CD4-positive, alpha-beta T cell treated with Interleukin-4 for 4 hours (primary cell): Measurements from ENCODE around the gene B4GALNT2.
"Not testable (repeated sequence)": the region's sequence is repeated elsewhere in the genome, so short reads cannot be mapped to it uniquely, and the experiment has no call there.

ENCODE experiments used
- DNase-seq: peaks from one replicate; pipeline ENCODE4 v3.0.0-alpha.2; 2020

The B4GALNT2 gene

DNA sequence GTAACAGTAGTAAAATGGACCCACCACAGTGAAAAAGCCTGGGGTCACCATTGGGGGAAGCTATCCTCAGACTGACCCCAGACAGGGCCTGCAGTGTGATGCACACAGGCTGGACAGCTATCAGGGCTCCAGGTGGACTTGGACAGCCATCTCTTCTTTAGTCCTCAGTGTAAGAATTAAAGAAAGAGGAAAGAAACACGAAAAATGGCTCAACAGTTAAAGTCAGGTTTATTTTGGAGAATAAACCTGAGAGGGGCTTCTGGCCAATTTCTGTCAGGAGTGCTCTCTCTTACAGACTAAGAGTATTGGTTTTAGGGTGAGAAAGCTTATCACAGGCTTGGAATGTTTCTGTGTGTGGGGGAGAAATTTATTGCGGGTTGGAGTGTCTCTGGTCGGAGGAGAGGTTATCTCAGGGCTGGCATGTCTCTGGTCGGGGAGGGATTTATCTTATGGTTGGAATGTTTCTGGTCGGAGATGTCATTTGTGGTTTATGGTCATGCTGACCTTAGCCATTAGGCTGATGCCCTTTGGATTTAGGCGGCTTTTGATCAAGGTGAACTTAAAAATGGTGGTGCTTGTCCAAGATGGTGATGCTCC, 10.8 kb upstream of the B4GALNT2 start:
- DNase-seq, result no peak

DNA sequence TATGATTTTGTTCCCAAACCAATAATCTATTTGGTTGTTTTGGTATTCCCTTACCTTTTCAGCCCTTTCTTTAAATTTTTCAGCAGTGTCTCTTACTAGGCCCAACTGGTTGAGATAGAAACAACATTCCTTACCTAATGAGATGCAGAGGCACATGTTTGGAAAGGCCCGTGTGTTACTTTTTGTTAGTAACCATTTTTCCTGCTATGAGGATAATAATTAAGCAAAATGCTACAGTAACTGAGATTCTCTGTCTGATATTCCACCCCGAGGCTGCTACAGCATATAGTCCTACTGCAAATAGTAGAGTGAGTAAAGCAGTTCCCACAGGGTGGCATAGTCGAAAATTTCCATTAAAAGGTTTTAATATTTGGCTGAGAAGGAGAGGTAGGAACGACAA, 10.0 kb upstream of the B4GALNT2 start:
- DNase-seq, result no peak

DNA sequence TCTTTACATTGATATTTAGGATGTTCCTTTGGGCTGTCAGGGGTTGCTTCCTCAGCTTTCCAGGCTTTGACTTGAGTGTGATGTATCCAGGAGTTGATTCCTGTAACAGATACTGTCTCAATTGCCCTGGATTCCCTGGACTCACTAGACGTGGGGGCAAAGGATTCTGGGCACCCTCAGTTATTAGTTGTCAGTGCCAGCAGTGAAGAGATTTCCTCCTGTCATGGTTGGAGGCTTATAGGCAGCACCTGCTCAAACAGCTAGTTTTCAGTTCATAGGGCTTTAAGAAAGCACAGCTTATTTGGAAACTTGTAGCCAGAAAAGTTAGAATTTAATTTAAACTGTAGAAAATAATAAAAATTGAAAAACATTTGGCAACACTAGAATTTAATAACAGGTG, 9.5 kb upstream of the B4GALNT2 start:
- DNase-seq, result no peak

DNA sequence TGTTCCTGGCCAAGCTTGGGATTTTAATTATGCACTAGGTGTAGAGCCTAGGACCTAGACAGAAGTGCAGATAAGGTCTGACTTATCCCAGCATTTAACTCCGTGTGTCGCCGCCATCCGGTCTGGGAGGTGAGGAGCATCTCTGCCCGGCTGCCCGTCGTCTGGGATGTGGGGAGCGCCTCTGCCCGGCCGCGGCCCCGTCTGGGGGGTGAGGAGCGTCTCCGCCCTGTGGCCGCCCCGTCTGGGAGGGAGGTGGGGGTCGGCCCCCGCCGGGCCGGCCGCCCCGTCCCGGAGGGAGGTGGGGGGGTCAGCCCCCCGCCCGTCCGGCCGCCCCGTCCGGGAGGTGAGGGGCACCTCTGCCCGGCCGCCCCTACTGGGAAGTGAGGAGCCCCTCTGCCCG, 7.1 kb upstream of the B4GALNT2 start:
- no peak for DNase-seq

DNA sequence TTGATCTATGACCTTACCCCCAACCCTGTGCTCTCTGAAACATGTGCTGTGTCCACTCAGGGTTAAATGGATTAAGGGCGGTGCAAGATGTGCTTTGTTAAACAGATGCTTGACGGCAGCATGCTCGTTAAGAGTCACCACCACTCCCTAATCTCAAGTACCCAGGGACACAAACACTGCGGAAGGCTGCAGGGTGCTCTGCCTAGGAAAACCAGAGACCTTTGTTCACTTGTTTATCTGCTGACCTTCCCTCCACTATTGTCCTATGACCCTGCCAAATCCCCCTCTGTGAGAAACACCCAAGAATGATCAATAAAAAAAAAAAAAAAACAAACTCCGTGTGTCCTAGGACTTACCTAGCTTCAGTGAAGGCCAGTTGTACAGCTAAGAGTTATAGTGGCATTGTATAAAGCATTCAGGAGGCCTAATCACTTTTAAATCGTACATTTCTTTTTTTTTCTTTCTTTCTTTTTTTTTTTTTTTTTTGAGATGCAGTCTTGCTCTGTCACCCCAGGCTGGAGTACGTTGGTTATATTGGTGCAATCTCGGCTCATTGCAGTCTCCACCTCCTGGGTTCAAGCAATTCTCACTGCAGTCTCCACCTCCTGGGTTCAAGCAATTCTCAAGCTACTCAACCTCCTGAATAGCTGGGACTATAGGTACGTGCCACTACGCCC, 6.2 kb upstream of the B4GALNT2 start:
- not testable (repeated sequence) for DNase-seq

DNA sequence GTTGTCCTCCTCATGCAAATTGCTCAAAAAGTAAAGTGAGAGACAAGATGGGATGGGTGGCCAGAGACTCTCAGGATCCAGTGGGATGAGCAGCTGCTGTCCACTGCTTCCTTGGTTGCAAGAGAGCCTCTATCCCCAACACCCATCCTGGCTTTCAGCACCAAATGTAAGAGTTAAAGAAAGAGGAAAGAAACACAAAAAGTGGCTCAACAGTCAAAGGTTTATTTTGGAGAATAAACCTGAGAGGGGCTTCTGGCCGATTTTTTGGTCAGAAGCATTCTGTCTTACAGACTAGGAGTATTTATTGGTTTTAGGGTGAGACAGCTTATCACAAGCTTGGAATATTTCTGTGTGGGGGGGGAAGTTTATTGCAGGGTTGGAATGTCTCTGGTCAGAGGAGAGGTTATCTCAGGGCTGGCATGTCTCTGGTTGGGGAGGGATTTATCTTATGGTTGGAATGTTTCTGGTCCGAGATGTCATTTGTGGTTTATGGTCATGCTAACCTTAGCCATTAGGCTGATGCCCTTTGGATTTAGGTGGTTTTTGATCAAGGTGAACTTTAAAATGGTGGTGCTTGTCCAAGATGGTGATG, 3.1 kb upstream of the B4GALNT2 start:
- not testable (repeated sequence) for DNase-seq

DNA sequence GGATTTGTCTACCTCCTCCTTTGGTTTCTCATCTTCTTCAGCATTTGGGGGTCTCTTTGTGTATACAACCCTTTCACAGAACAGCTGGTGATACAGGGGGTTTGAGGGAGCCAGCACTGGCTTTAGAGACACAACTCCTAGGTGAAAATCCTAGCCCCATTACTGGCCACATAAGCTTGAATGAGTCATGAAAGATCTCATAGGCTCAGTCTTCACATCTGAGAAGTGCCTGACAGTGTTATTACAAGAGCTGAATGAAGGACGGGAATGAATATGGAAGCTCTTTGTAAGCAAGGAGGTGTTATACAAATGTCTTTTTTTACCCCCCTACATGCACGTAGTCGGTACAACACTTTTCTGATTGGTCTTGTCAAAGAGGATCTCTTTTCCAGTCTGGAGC, 1.7 kb upstream of the B4GALNT2 start:
- no peak for DNase-seq

DNA sequence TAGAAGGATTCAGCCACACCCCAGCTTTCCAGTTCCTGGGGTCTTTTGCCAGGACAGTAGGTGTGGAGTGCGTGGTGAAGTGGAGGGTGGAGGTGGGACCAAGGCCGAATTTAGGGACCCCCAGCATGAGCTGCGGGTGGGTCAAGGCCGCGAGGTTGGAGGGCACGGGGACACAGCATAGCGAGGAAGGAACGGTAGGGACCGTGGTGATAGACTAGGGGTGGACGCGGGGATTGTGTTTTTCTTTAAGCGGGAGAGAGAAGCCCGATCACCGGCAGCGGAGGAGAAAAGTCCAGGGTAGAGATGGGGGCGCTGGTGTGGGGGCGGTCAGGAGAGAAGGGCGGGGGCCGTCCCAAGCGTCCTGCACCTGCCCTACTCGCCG, 261 bp upstream of the B4GALNT2 start:
- DNase-seq, result no peak

DNA sequence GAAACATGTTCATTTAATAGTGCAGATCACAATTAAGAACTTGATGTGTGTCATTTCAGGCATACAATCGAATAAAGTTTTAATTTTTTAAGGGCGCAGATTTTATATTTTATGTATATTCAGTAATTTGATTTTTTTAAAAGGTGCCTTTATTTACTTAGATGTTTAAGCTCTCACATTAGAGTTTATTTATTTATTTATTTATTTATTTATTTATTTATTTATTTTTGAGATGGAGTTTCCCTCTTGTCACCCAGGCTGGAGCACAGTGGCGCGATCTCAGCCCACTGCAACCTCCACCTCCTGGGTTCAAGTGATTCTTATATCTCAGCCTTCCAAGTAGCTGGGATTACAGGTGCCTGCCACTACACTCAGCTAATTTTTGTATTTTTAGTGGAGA, 3.8 kb downstream of the B4GALNT2 start:
- no peak for DNase-seq

DNA sequence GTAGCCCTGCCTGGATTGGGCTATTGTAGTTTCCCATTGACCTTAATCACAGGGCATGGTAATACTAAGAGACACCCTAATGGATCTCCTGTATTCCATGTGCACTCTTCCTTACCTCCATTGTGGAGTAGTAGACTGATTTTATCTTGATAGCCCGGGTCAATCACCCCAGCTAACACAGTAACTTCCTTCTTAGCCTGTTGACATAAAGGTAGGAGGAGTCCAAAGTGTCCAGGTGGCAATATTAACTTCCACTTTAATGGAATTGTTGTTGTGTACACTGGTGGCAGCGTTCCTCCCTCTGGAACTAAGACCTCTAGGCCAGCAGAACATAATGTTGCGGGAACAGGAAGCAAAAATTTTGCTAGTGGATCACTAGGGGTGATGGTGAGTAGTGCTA, 13.1 kb downstream of the B4GALNT2 start:
- DNase-seq, result not testable (repeated sequence)

DNA sequence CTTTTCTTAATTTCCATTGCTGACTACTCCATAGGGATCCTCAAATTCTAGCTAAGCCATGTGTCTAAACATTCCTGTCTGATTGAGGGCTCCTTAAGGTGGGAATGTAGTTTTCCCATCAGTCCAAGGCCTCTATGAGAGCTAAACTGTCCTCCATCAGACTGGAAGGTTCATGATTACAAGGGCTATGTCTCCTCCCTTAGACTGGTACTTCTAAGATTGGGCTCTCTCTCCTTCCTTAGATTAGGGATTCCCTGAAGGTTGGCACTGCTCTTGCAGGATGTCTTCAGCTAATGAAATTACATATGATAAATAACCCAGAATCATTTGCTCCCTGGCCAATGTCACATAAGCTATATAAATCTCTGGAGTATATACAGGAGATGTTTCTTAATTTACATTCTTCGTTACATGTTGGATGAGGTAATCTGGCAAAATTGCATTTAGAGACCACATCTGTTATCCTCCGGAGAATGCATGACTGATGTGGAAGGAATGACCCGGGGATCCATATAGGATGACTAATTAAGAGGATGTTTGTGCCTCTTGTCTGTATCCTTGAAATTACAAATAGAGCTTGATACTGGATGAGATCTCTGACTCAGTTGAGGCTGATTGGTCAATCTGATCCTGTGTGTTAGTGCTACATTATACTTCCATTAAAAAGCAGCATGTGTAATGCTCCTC, 14.2 kb downstream of the B4GALNT2 start:
- DNase-seq, result no peak

DNA sequence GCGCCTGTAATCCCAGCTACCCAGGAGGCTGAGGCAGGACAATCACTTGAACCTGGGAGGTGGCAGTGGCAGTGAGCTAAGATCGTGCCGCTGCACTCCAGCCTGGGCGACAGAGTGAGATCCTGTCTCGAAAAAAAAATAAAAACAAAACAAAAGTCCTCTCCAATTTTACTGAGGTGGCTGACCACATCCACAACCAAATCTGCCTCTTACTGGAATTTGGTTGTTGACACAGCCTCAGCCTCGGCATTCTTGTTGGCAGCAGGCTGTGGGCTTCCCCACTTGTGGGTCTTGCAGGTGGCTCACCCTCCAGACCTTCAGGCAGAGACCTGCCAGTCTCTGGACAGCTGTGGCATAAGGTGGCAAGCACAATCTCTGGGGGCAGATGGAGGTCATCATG, 15.6 kb downstream of the B4GALNT2 start:
- DNase-seq, result no peak

DNA sequence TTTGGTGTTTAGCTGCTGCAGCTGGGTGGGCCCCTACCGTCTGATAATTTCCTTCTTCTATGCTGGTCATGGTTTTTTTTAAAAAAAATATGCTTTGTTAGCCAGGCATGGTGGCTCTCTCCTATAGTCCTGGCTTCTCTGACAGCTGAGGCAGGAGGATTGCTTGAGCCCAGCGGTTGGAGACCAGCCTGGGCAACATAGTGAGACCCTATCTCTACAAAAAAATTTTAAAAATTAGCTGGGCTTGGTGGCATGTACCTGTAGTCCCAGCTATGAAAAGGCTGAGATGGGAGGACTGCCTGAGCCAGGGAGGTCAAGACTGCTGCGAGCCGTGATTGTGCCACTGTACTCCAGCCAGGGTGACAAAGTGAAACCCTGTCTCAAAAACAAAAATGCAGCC, 19.4 kb downstream of the B4GALNT2 start:
- DNase-seq, result no peak

DNA sequence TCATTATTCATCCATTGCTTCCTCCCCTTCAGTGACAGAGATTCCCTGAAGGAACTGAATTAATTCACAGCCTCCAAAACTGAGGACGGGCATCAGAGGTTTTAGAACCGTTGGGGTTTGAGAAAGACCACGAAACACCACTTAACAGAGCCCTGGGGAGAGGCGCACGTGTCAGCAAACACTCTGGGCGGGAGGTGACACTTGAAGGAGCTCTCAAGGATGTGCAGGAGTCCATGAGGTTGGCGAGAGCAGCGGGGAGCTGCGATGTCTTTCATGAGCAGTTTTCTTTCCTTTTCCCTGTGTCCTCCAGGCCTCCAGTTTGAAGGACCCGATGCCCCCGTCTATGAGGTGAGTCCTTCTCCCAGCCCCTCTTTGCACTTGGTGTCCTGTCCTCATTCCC, 23.7 kb downstream of the B4GALNT2 start:
- no peak for DNase-seq

DNA sequence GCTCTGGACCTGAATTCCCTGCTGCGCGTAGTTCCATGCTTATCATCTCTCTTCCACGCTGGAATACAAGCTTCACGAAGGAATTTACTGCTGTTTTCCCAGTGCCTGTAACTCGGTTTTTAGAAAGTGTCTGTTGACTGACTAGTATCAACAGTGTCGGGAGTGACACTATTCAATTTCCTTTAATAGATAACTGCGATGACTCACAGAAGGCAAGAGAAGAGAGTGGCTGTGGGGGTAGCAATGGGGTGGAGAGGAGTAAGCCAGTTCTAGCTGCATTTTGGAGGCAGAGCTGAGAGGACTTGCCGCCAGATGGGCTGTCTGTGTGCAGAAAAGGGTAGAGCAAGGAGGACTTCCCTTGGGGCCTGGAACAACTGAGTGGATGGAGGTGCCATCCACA, 25.2 kb downstream of the B4GALNT2 start:
- DNase-seq, result no peak

DNA sequence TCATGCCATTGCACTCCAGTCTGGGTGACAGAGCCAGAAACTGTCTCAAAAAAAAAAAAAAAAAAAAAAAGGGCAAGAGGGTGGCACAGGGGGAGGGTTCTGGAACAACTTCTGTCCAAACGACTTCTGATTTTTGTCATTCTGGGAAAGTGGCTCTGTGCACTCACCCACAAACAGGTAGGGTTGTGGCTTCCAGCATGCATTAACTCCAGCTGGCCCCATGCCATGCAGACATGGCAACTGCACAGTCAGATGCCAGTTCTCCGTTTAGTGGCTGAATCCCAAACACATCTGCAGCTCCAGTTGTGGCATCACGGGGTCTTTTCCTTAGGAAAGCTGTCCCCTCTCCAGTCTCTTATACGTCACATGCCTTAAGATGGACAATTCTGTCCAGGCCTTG, 30.3 kb downstream of the B4GALNT2 start:
- no peak for DNase-seq

DNA sequence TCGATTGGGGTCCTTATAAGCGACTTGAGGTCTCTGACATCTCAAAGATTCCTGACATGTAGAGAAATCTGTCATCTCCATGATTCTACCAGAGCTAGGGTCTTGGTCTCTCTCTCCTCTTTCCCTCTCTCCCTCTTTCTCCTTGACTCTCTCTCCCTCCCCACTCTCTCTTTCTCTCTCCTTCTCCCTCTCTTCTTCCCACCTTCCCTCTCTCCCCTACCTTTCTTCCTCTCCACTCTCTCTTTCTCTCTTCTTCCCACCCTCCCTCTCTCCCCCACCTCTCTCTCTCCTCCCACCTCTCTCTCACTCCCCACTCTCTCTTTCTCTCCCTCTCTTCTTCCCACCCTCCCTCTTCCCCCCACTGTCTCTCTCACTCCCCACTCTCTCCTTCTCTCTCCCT, 32.6 kb downstream of the B4GALNT2 start:
- DNase-seq, result no peak

DNA sequence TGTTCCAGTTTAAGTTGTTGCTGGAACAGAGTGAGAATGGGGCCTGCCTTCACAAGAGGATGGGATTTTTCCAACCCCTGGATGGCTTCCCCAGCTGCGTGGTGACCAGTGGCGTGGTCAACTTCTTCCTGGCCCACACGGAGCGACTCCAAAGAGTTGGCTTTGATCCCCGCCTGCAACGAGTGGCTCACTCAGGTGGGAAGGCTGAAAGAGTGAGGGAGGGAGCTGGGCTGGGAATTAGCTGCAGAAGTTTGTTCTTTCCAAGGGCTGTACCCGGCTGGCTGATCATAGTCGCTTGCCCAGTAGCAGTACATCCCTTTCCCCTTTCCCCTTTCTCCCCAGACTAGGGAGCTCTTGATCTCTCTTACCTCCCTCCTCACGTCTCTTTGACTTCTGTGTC, 36.1 kb downstream of the B4GALNT2 start:
- no peak for DNase-seq

DNA sequence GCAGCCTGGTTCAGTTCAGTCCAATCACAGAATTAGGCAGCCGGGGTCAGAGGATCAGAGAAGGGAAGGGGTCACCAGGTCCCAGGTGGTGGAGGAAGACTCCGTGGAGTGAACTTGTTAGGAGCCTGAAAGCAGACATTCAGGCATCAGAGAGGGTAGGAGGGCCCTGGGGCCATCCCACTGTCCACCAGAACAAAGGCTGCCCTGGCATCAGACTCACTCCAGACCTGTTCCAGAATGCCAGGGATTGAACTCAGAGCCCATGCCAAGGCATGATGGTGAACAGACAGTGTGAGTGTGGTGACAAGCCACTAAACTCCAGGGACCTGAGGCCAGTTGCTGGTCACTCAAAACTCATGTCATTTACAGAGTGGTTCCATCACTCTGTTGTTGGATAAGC, 37.6 kb downstream of the B4GALNT2 start:
- DNase-seq, result no peak

DNA sequence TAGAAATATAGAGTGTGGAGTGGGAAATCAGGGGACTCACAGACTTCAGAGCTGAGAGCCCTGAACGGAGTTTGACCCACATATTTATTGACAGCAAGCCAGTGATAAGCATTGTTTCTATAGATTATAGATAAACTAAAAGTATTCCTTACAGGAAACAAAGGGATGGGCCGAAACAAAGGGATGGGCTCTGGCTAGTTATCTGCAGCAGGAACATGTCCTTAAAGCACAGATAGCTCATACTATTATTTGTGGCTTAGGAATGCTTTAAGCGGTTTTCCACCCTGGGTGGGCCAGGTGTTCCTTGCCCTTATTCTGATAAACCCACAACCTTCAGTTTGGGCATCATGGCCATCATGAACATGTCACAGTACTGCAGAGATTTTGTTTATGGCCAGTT, 38.1 kb downstream of the B4GALNT2 start:
- DNase-seq, result not testable (repeated sequence)

DNA sequence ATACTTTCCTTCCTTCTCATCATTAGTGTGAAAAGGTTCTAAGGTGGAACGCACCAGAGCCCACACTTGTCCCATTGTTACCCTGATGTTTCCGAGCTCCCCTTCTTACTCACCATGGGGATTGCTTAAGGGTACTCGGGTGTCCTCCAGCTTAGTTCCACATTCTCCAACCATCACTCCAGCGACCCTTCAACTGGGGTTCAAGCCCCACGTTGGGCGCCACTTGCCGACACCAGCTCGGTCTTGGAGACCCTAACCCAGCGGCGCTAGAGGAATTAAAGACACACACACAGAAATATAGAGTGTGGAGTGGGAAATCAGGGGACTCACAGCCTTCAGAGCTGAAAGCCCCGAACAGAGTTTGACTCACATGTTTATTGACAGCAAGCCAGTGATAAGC, 43.4 kb downstream of the B4GALNT2 start:
- not testable (repeated sequence) for DNase-seq

DNA sequence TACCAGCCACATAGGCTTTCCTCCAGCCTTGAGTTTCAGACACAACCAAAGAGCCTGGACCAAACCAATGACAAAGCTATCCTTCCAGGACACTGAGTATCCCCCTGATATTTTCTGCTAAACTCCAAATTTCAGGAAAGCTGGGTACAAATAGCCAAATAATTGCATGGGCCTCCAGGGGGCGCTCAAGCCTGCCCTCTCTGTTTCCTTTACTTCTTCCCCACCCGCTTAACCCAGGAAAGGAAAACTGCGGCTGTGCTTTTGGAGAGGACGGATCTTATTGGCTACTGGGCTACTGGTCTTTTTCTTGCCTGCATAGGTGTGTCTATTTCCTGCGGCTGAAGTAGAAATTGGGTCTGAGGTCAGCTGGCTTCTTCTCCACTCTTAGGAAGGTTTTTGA, 47.7 kb downstream of the B4GALNT2 start:
- peak; percentile 62 for DNase-seq

DNA sequence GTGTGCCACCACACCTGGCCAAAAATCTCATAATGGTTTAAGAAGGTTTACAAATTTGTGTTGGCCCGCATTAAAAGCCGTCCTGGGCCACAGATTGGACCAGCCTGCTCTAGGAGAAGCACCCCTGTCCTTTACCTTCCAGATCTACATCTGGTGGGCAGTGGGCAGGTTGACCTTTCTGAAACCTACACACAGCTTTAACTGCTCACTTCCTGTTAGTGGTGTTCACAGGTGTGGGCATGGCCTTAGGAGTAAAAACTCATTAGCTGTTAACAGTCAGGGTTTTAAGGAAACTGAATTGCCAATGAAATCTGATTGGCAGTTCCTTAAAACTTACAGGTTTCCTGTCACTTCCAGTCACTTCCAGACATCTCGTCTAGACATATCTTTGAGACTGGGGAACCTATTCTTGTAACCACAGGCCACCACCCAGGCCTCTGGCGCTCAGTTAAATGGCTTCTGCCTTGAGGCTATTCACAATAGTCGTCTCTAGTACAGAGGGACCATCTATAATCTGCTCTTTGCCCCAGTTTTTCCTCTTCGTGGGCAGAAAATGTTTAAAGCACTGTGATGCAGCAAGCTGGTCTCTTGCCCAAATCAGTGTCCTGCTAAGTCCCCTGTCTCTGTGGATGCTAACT, 48.5 kb downstream of the B4GALNT2 start:
- DNase-seq, result no peak

DNA sequence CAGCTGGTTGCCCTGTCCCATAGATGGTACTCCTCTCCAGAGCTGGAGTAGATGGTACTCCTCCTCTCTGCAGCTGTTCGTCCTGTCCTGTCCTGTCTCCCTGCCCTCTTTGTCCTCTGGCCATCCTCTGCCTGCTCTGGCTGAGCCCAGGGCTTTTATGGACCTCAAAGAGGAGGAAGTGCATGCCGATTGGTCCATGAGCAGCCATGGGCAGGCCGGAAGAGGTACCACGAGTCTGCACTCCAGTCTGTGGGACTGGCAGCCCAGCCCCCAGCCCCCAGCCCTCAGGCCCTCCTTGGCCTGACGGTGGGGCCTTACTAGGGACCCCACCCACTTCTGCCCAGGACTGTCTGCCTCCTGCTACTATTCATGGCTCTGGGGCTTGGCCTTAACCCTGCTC, 50.8 kb downstream of the B4GALNT2 start:
- DNase-seq, result no peak
